AG09309 (cell line): ENCODE data around the gene BACH1.

Source experiments
- DNase-seq: peaks from one replicate; pipeline ENCODE4 v3.0.0-alpha.2; 2010; ENCODE audit warnings: low read depth
- H3K4me3 ChIP-seq: 2 replicates; pipeline ENCODE4 v1.5.1; 2011; ENCODE audit warnings: mild to moderate bottlenecking, low read depth, low read length, moderate library complexity; ENCODE audit not compliant: control insufficient read depth
- TF ChIP-seq, protein P1 (sequence below): IDR thresholded peaks from 2 replicates; pipeline ENCODE4 v1.5.1; 2011; ENCODE audit warnings: mild to moderate bottlenecking, low read depth, low read length, inconsistent platforms; ENCODE audit not compliant: insufficient read depth, control insufficient read depth; ENCODE audit errors: missing control alignments

Gene BACH1

DNA sequence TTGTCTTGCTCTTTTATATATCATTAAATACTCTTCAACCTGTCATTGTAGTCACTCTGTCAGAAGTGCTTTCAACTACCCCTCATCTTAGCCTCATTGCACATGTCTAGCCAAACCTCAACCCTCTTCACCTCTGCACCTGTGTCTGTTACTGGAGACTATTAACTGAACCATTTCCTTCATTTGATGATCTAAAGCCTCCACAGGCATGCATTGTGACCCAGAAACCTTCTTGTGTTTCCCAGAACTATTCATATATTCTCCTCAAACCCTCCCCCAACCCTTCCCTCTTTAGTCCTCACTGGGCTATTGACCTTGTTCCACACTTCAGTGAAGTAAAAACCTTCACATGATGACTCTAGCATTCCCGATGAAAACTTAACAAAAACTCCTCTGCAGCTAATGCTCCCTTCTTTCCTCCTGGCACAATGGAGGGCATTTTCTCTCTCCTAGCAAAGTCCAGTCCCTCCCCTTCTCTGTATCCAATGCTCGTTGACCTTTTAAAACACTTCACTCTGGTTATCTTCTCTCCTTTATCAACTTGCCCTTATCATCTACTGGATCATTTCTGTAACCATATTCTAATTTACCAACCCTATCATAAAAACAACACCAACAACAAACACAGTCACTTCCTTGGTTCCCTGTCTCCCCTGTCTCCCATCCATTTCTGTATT is 86.1 kb downstream of the BACH1 start:
- DNase-seq, result no peak
- TF ChIP-seq, protein P1, sequence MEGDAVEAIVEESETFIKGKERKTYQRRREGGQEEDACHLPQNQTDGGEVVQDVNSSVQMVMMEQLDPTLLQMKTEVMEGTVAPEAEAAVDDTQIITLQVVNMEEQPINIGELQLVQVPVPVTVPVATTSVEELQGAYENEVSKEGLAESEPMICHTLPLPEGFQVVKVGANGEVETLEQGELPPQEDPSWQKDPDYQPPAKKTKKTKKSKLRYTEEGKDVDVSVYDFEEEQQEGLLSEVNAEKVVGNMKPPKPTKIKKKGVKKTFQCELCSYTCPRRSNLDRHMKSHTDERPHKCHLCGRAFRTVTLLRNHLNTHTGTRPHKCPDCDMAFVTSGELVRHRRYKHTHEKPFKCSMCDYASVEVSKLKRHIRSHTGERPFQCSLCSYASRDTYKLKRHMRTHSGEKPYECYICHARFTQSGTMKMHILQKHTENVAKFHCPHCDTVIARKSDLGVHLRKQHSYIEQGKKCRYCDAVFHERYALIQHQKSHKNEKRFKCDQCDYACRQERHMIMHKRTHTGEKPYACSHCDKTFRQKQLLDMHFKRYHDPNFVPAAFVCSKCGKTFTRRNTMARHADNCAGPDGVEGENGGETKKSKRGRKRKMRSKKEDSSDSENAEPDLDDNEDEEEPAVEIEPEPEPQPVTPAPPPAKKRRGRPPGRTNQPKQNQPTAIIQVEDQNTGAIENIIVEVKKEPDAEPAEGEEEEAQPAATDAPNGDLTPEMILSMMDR, result no peak
- H3K4me3 ChIP-seq, result no peak overlapping the region

DNA sequence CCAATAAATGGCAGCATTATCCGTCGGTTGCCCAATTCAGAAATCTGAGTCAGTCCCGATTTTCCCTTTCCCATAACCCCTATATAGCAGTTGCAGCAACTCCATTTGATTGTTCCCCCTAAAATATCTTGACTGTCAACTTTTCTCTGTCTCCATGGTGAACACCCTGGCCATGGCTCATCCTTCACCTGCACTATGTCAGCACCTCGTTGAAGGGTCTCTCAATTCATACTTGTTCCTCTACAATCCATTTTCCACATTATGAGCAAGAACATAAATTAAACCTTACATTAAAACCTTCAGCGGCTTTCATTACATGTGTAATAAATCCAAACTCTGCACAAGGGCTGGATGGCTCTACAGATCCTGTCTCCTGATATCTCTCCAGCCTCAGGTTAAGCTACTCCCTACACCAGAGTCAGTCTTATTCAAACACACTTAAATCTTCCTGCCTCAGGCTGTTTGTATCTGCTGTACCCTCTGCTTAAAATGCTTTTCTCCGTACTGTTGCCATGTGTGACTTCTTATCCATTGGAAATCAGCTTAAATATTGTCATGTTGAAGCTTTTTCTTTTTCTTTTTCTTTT is 87.3 kb downstream of the BACH1 start:
- H3K4me3 ChIP-seq, result no peak overlapping the region
- TF ChIP-seq, protein P1, result no peak
- DNase-seq, result no peak

DNA sequence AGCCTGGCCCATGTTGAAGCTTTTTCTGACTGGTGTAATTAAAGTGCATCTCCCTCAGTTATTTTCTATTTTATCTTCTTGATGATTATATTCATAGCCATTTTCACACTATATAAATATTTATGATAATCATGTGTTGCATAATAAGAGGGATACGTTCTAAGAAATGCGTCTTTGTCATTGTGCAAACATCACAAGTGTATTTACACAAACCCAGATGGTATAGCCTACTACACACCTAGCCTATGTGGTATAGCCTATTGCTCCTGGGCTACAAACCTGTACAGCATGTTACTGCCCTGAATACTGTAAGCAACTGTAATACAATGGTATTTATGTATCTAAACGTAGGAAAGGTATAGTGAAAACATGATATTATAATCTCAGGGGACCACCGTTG is 88.1 kb downstream of the BACH1 start:
- no peak for DNase-seq
- no peak overlapping the region for H3K4me3 ChIP-seq
- TF ChIP-seq, protein P1, result no peak

DNA sequence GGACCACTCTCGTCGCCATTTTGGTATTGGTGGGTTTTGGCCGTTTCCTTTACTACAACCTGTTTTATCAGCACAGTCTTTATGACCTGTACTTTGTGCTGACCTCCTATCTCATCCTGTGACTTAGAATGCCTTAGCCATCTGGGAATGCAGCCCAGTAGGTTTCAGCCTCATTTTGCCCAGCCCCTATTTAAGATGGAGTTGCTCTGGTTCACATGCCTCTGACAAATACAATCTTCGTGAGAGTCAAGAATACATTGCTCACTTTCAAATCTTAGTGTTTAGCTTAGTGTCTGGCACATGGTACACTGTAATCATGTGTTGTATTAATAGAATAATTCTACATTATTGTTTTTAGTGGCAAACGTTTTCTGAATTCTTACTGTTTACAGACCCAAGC is 88.9 kb downstream of the BACH1 start:
- TF ChIP-seq, protein P1, result no peak
- H3K4me3 ChIP-seq, result no peak overlapping the region
- no peak for DNase-seq

DNA sequence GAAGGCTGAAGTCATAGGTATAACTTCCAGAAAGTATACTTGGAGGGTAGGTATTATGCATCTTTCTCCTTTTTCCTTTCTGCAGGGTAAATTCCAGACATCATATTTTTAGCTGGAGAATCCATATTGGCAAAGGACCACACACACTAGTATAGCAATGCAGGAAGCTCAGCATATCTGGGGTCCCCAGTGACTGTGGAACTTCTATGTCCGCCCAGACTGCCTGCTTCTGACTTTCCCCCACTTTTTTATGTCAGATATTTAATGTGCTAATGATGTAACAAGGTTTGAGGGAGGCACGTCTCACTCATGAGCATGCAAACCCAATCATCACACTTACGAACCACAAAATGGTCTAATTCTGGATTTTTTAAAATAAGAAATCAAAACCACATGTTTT is 90.4 kb downstream of the BACH1 start:
- TF ChIP-seq, protein P1, result no peak
- H3K4me3 ChIP-seq, result no peak overlapping the region
- no peak for DNase-seq

DNA sequence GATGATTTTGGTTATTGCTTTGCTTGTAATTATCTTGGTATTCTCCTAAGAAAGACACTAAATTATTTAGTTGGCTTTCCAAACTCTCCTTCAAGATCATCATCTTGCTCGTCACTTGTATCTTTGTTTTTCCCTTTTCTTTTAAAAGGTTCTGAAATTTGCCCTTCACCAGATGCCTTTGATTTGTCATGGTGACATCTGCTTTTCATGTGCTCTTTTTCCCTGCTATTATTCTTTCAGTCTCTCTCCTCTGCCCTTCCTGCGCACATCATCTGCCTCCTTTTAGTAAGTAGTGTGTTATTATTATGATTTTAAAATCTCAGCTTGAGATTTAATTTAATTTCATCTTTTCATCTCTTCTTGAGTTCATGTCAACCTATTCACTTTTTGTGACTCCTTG is 92.1 kb downstream of the BACH1 start:
- no peak for DNase-seq
- TF ChIP-seq, protein P1, result no peak
- no peak overlapping the region for H3K4me3 ChIP-seq

DNA sequence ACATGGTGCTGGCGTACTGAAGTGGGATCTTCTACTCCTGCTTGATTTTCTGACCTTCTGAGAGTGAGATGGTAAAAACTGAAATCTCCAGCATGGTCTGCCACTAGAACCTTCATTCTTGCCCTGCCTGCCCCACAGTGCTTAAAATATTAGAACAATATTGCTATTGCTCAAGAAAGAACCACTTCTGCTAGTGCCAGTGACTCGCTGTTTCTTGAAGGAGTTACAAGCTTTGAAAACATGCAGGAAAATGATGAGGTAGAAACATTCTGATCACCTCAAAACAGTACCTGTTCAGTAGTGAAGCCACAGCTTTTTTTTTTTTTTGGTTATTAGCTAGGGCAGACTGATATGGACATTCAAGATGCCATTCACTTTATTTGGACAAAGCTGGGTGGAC is 95.3 kb downstream of the BACH1 start:
- DNase-seq, result no peak
- TF ChIP-seq, protein P1, result no peak
- H3K4me3 ChIP-seq, result no peak overlapping the region
